Activated T-cell treated with anti-CD3 and anti-CD28 coated beads, Interleukin-2, amount 50 U/mL, for 72 hours (primary cell): ENCODE results near the gene PIGQ. TPM values are rescaled to one million over a fixed set of nuclear protein-coding genes. Genes with fewer than 3 reads are reported as not detected.
"Not testable (repeated sequence)": the region's sequence is repeated elsewhere in the genome, so short reads cannot be mapped to it uniquely, and the experiment has no call there.

Experiments
- ATAC-seq, 2 donors: fragments of 150-1000 bp; cut with Tn5 transposase; replicated peaks in 1 of 2; 2 replicates each; pipeline ENCODE4 v1.10.0; 2021; ENCODE audit warnings: moderate library complexity in 2 of 2, mild to moderate bottlenecking in 1 of 2
- DNase-seq, 2 donors: peaks; one replicate each; pipeline ENCODE4 v3.0.0; 2021 to 2022; ENCODE audit warnings: mixed read lengths in 1 of 2
- H3K27ac Mint-ChIP-seq: one replicate; pipeline ENCODE4 v1.8.0; 2022; ENCODE audit warnings: mild to moderate bottlenecking, moderate library complexity, mixed read lengths
- H3K27me3 Mint-ChIP-seq: one replicate; pipeline ENCODE4 v1.8.0; 2022; ENCODE audit warnings: low read depth, mixed read lengths
- H3K36me3 Mint-ChIP-seq, 2 donors: one replicate each; pipeline ENCODE4 v1.8.0; 2022; ENCODE audit warnings: mixed read lengths in 2 of 2, mild to moderate bottlenecking in 1 of 2; ENCODE audit not compliant: insufficient read depth in 2 of 2
- H3K4me1 Mint-ChIP-seq: one replicate; pipeline ENCODE4 v1.8.0; 2022; ENCODE audit warnings: low read depth, mixed read lengths
- H3K4me3 Mint-ChIP-seq, 2 donors: one replicate each; pipeline ENCODE4 v1.8.0; 2022; ENCODE audit warnings: mild to moderate bottlenecking in 2 of 2, mixed read lengths in 2 of 2, moderate library complexity in 2 of 2
- H3K9me3 Mint-ChIP-seq, 2 donors: one replicate each; pipeline ENCODE4 v1.8.0; 2022; ENCODE audit warnings: mixed read lengths in 2 of 2
- total RNA-seq, 2 donors: library from RNA; stranded (reverse); gene quantifications; one replicate each; pipeline ENCODE4 v1.2.3, GENCODE V29; 2022

PIGQ gene
- total RNA-seq, 2 donors from 2014 or later: 18.2 to 22.4 TPM

- H3K9me3 Mint-ChIP-seq: no peaks in the 10 kb centered on the region
- H3K4me1 Mint-ChIP-seq: peaks cover 52% of the 10 kb centered on the region
- H3K27ac Mint-ChIP-seq: no peak overlapping the region
- H3K4me3 Mint-ChIP-seq: no peak overlapping the region
- H3K27me3 Mint-ChIP-seq: no peaks in the 10 kb centered on the region
- DNase-seq (no peak), ATAC-seq (no peak)
- H3K36me3 Mint-ChIP-seq: peaks cover 0 to 4% of the 10 kb centered on the region in 2 donors
These were observed 22.9 kb downstream of the PIGQ start for GRCh38 chr16:592518-593306.

GRCh38 chr16:593406-593805 lies 23.6 kb downstream of the PIGQ start:
- Mint-ChIP-seq H3K27me3 (no peaks in the 10 kb centered on the region), H3K27ac (no peak overlapping the region), H3K36me3 (peaks cover 0 to 4% of the 10 kb centered on the region in 2 donors), H3K4me3 (no peak overlapping the region), H3K4me1 (peaks cover 45% of the 10 kb centered on the region), H3K9me3 (no peaks in the 10 kb centered on the region)
- DNase-seq (no peak), ATAC-seq (no peak)

- H3K27me3 Mint-ChIP-seq: no peaks in the 10 kb centered on the region
- no peak overlapping the region for H3K27ac Mint-ChIP-seq
- no peak for ATAC-seq
- no peak for DNase-seq
- peaks cover 44% of the 10 kb centered on the region for H3K4me1 Mint-ChIP-seq
- H3K4me3 Mint-ChIP-seq: no peak overlapping the region
- peaks cover 1 to 2% of the 10 kb centered on the region in 2 donors for H3K36me3 Mint-ChIP-seq
- H3K9me3 Mint-ChIP-seq: no peaks in the 10 kb centered on the region
These were observed 24.0 kb downstream of the PIGQ start for GRCh38 chr16:593807-594206.

GRCh38 chr16:595094-595528 lies 25.3 kb downstream of the PIGQ start:
- H3K27me3 Mint-ChIP-seq: no peaks in the 10 kb centered on the region
- H3K36me3 Mint-ChIP-seq: peaks cover 1 to 2% of the 10 kb centered on the region in 2 donors
- no peak overlapping the region for H3K4me3 Mint-ChIP-seq
- no peaks in the 10 kb centered on the region for H3K9me3 Mint-ChIP-seq
- DNase-seq: no peak
- H3K4me1 Mint-ChIP-seq: peaks cover 44% of the 10 kb centered on the region
- no peak overlapping the region for H3K27ac Mint-ChIP-seq
- no peak for ATAC-seq

GRCh38 chr16:595942-596735 lies 26.4 kb downstream of the PIGQ start:
- Mint-ChIP-seq H3K9me3 (no peaks in the 10 kb centered on the region), H3K27ac (no peak overlapping the region), H3K4me3 (no peak overlapping the region), H3K4me1 (peaks cover 43% of the 10 kb centered on the region), H3K27me3 (no peaks in the 10 kb centered on the region), H3K36me3 (peaks cover 0 to 2% of the 10 kb centered on the region in 2 donors)
- peak in 1 of 2 donors; percentile 43 for ATAC-seq
- no peak for DNase-seq

- H3K27me3 Mint-ChIP-seq: no peaks in the 10 kb centered on the region
- H3K4me1 Mint-ChIP-seq: peaks cover 38% of the 10 kb centered on the region
- H3K27ac Mint-ChIP-seq: no peak overlapping the region
- DNase-seq (no peak), ATAC-seq (no peak)
- H3K4me3 Mint-ChIP-seq: no peak overlapping the region
- H3K36me3 Mint-ChIP-seq: peaks cover 0 to 2% of the 10 kb centered on the region in 2 donors
- no peaks in the 10 kb centered on the region for H3K9me3 Mint-ChIP-seq
These were observed 26.9 kb downstream of the PIGQ start for GRCh38 chr16:596736-597060.

GRCh38 chr16:597655-598054 lies 27.9 kb downstream of the PIGQ start:
- H3K27ac Mint-ChIP-seq, H3K9me3 Mint-ChIP-seq: not testable (repeated sequence)

GRCh38 chr16:598823-599739 lies 29.3 kb downstream of the PIGQ start:
- H3K4me3 Mint-ChIP-seq: no peak overlapping the region
- ATAC-seq (no peak), DNase-seq (no peak)
- peaks cover 27% of the 10 kb centered on the region for H3K4me1 Mint-ChIP-seq
- no peaks in the 10 kb centered on the region for H3K27me3 Mint-ChIP-seq
- H3K9me3 Mint-ChIP-seq: no peaks in the 10 kb centered on the region
- no peak overlapping the region for H3K27ac Mint-ChIP-seq
- H3K36me3 Mint-ChIP-seq: peaks cover 0 to 2% of the 10 kb centered on the region in 2 donors

More at GRCh38 chr16:597655-598054, 27.9 kb downstream of the PIGQ start:
- not testable (repeated sequence) for H3K36me3 Mint-ChIP-seq, ATAC-seq, H3K4me3 Mint-ChIP-seq, DNase-seq, H3K27me3 Mint-ChIP-seq
- H3K4me1 Mint-ChIP-seq: peaks cover 30% of the 10 kb centered on the region

GRCh38 chr16:600781-601180 lies 31.0 kb downstream of the PIGQ start:
- Mint-ChIP-seq H3K4me1 (peaks cover 26% of the 10 kb centered on the region), H3K9me3 (no peaks in the 10 kb centered on the region), H3K27ac (peak overlapping the region; percentile 46), H3K27me3 (no peaks in the 10 kb centered on the region), H3K36me3 (peaks cover 2% of the 10 kb centered on the region in 2 donors), H3K4me3 (no peak overlapping the region)
- DNase-seq (no peak), ATAC-seq (no peak)

GRCh38 chr16:603933-604332 lies 34.2 kb downstream of the PIGQ start:
- Mint-ChIP-seq H3K27ac (no peak overlapping the region), H3K4me3 (no peak overlapping the region), H3K27me3 (no peaks in the 10 kb centered on the region), H3K9me3 (no peaks in the 10 kb centered on the region), H3K36me3 (peaks cover 0 to 2% of the 10 kb centered on the region in 2 donors), H3K4me1 (peaks cover 35% of the 10 kb centered on the region)
- no peak for ATAC-seq
- DNase-seq: no peak

GRCh38 chr16:606656-607307 lies 37.0 kb downstream of the PIGQ start:
- Mint-ChIP-seq H3K9me3 (no peaks in the 10 kb centered on the region), H3K36me3 (peaks cover 0 to 2% of the 10 kb centered on the region in 2 donors), H3K4me1 (peaks cover 39% of the 10 kb centered on the region), H3K27ac (no peak overlapping the region), H3K27me3 (no peaks in the 10 kb centered on the region), H3K4me3 (no peak overlapping the region)
- ATAC-seq: no peak
- no peak for DNase-seq

GRCh38 chr16:608019-608418 lies 38.3 kb downstream of the PIGQ start:
- peaks cover 33% of the 10 kb centered on the region for H3K4me1 Mint-ChIP-seq
- peak overlapping the region in 1 of 2 donors; percentile 37 for H3K4me3 Mint-ChIP-seq
- no peaks in the 10 kb centered on the region for H3K9me3 Mint-ChIP-seq
- peaks cover 0 to 2% of the 10 kb centered on the region in 2 donors for H3K36me3 Mint-ChIP-seq
- H3K27ac Mint-ChIP-seq: no peak overlapping the region
- DNase-seq (peak; percentile 67 to 72), ATAC-seq (peak; percentile 96)
- H3K27me3 Mint-ChIP-seq: no peaks in the 10 kb centered on the region
